ENCODE results near the gene NEURL1.
"Not testable (repeated sequence)": the region's sequence is repeated elsewhere in the genome, so short reads cannot be mapped to it uniquely, and the experiment has no call there.

The NEURL1 gene

DNA sequence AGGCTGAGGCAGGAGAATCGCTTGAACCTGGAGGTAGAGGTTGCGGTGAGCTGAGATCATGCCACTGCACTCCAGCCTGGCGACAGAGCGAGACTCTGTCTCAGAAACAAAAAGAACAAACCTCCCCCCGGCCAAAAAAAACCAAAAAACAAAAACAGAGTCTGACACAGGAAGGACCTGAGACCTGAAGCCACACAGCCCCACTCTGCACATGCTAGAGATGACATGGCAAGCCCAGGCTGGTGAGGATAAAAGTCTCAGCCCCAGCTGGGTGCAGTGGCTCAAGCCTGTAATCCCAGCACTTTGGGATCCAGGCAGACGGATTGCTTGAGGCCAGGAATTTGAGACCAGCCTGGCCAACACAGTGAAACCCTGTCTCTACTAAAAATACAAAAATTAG is 139.4 kb downstream of the NEURL1 start:
- not testable (repeated sequence) for DNase-seq

DNA sequence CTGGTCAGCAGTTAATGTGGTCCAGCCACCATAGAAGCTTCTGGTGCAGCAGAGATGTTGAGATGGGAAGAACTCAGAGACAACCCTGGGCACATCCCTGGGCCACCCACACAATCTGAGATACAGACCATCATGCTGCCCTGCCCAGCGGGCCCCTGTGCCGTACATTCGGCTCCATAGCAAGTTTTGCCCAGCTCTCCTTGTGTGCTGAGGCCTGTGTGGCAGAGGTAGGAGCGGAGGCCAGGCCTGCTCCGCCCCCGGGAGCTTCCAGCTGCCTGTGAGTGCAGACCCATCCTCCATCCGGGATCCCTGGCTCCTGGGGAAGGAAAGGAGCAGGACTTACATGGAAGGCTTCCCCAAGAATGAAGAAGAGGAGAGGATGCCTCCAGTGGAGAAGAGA is 140.3 kb downstream of the NEURL1 start:
- DNase-seq = no peak

DNA sequence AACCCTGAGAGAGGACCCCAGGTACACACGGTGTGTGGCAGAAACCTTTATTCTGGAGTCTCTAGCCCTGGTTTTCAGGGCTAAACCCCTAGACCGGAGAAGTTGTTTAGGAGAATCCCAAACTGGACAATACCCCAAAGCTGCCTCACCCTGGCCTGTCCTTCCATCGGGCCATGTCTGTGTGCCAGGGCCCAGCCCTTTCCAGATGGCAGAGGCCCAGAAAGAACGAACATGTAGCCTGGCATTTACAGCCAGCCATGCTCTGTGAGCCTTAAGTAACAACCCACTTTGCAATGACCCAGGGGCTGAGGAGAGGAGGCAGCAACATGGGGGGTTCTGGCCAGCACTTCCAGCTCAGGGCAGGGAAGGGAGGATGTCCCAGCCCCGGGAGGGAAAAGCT is 142.1 kb downstream of the NEURL1 start:
- peak in 1 of 2 experiments; percentile 24 for DNase-seq

DNA sequence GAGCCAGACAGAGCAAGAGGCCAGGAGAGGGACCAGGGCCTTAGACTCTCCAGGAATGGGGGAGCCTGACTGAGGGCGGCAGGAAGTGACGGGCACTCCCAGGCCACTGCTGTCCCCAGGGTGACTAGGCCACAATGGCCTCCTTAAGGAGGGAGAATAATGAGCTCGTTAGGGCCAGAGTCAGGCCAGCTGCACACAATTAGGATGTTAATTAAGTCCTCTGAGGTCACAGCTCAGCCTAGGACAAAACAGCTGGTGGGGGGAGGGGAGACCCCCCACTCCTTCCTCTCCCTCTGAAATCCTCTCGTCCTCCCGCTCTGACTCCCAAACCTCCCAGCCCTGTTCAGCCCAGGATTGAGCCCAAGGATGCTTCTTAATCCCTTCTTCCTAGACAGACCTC is 143.0 kb downstream of the NEURL1 start:
- DNase-seq = no peak

DNA sequence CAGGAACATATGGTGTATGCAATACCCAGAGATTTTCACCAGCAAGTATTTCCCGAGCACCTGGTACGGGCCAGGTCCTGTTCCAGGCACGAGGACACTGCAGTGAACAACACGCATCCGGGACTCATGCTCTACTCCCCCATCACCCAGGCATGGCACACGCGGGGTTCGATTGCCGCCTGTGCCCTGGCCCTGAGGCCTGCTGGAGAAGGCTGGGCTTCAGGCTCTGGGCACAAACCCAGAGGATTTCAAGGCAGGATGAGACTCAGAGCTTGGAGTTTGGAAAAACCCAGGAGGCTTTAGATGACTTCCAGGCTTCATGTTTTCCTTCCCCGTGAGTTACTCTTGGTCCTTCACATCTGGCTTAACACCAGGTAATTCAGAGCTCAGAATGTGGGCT is 143.5 kb downstream of the NEURL1 start:
- no peak for DNase-seq

DNA sequence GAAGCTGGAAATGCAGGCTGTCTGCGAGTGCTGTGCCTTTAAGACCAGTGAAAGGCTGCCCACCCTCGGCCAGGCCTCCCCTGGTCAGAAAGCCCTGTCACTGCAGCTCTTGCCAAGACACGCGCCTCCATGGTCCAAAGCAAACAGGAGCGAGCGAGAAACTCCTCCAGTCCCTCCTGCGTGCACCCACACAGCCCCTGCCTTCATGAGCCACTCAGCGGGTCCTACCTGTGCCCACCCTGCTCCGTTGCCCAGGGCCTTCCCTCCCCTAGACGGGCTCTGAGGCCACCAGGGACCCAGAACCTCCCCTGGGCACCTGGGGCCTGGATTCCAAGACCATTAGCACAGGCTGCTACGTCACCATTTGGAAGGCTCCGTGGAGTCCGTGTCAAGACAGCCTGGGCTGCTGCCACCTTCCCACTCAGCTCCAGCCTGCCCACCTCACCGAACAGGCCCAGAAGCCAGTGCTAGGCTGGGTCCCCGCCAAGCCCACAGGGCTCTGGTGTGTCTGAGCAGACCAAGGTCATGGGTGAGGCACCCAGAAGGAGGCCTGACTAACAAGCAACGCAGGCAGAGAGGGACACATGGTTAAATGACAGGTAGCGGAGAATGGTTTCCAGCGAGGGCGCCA is 144.5 kb downstream of the NEURL1 start:
- DNase-seq = peak; percentile 84 to 85

DNA sequence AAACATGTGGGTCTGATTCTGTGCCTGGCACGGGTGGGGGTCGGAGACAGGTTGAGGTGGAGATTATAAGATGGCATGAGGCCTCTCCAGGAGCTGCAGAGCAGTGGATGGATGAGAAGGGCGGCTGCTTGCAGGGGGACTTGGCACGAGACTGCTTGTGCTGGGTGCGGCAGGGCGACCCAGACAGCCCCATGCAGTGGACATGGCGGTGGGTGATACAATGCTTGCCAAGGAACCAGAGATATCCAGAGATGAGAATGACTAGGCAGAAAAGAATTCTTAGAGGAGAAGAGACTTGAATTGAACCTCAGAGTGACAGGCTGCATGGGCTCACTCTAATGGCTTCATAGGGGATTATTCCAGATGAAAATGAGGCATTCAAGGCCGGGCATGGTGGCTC is 145.4 kb downstream of the NEURL1 start:
- DNase-seq = no peak

DNA sequence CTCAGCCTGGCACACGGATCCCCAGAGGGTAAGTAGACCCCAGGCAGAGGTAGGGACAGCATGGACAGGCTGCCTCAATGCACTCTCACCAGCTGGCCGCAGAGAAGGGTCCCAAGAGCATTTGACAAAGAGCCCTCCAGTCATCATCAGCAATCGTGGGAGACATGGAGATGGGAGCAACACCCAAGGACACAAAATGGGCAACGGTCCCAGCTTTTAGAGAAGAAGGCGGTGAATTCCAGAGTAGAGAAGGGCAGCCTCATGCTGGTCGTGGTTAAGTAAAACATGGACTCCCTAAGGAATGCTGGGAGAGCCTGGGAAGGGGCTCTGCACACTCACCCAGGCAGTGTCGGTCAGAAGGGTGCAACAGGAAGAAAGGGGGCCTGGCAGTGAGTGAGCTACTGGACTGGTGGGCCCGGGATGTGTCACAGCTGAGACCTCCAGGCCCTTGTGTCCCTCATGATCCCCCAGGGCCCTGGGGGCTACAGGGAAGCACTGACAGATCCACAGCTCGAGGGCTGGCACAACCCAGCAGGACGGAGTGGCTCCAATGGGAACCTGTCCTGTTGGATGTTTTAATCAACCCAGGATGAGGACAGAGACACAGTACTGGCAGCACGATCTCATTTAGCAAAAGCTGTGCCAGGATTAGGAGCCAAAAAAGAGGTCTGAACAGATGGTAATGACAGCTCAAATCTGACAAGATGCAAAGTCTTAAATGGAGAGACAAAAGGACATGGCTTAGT is 147.1 kb downstream of the NEURL1 start:
- peak; percentile 86 to 99 for DNase-seq

DNA sequence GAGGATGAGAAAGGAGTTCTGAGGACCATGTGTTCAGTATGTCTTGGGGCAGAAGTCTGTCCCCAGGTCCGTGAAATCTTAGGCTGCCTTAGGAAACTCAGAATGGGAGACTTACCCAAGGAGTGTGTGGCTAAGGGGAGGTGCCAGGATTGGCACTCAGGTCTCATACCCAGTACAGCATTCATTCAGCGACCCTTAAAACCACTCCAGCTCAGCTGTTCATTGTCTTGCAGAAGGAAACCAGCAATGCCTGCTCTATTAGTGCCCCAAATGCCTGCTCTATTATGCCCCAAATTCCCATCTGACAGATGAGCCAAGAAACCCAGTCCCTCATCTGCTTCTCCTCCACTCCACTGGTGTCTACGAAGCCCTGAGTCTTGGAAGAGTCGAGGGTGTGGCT is 147.8 kb downstream of the NEURL1 start:
- DNase-seq = no peak

All from cerebellar nuclear complex (tissue), 1 donor.